22Rv1 (cell line): ENCODE results near the gene BAIAP3.

ENCODE experiments used
- CTCF ChIP-seq: fragments of 450-650 bp; IDR thresholded peaks from 2 replicates; pipeline ENCODE4 v1.5.1; 2017; ENCODE audit warnings: mild to moderate bottlenecking
- ZFX ChIP-seq: fragments of 450-650 bp; IDR thresholded peaks from 2 replicates; pipeline ENCODE4 v1.6.1; 2017; ENCODE audit warnings: antibody characterized with exemption, borderline replicate concordance

- TF ChIP-seq CTCF (no peak), ZFX (no peak)
Measured at GRCh38 chr16:1287982-1288670, 45.3 kb upstream of the BAIAP3 start.
